Stimulated activated naive CD8-positive, alpha-beta T cell treated with anti-CD3 and anti-CD28 coated beads, Interleukin-15, amount 100 ng/mL, for 72 hours (primary cell): ENCODE data around the gene UQCC2.

Experiments
- ATAC-seq: fragments of 150-1000 bp; cut with Tn5 transposase; 2 replicates; pipeline ENCODE4 v1.10.0; 2021; ENCODE audit warnings: mild to moderate bottlenecking, moderate library complexity
- DNase-seq, 2 donors: peaks; one replicate each; pipeline ENCODE4 v3.0.0; 2021 to 2022
- H3K27ac Mint-ChIP-seq, 2 donors: one replicate each; pipeline ENCODE4 v1.8.0; 2022; ENCODE audit warnings: mild to moderate bottlenecking in 2 of 2, mixed read lengths in 2 of 2, moderate library complexity in 2 of 2
- H3K27me3 Mint-ChIP-seq: one replicate; pipeline ENCODE4 v1.8.0; 2022; ENCODE audit warnings: mixed read lengths
- H3K4me1 Mint-ChIP-seq: one replicate; pipeline ENCODE4 v1.8.0; 2022; ENCODE audit warnings: mild to moderate bottlenecking, mixed read lengths
- H3K4me3 Mint-ChIP-seq, 2 donors: one replicate each; pipeline ENCODE4 v1.8.0; 2022; ENCODE audit warnings: mild to moderate bottlenecking in 2 of 2, mixed read lengths in 2 of 2, moderate library complexity in 1 of 2
- H3K9me3 Mint-ChIP-seq, 2 donors: one replicate each; pipeline ENCODE4 v1.8.0; 2022; ENCODE audit warnings: mixed read lengths in 2 of 2

UQCC2 gene

GRCh38 chr6:33707771-33708170 is 3.7 kb downstream of the UQCC2 start:
- Mint-ChIP-seq H3K4me3 (no peak overlapping the region), H3K27ac (no peak overlapping the region), H3K9me3 (no peaks in the 10 kb centered on the region), H3K27me3 (no peaks in the 10 kb centered on the region), H3K4me1 (peaks cover 49% of the 10 kb centered on the region)
- ATAC-seq (no peak), DNase-seq (no peak)

- ATAC-seq = no peak
Measured at GRCh38 chr6:33705955-33706725, 5.4 kb downstream of the UQCC2 start.

GRCh38 chr6:33705268-33705885 is 6.1 kb downstream of the UQCC2 start:
- Mint-ChIP-seq H3K27me3 (no peaks in the 10 kb centered on the region), H3K4me3 (no peak overlapping the region), H3K9me3 (no peaks in the 10 kb centered on the region), H3K4me1 (peaks cover 42% of the 10 kb centered on the region), H3K27ac (no peak overlapping the region)
- DNase-seq (no peak), ATAC-seq (no peak)

More at GRCh38 chr6:33705955-33706725, 5.4 kb downstream of the UQCC2 start:
- H3K27me3 Mint-ChIP-seq = no peaks in the 10 kb centered on the region
- no peak overlapping the region for H3K4me3 Mint-ChIP-seq
- no peak overlapping the region for H3K27ac Mint-ChIP-seq
- no peaks in the 10 kb centered on the region for H3K9me3 Mint-ChIP-seq
- H3K4me1 Mint-ChIP-seq = peaks cover 41% of the 10 kb centered on the region
- DNase-seq = no peak

- peak overlapping the region in 1 of 2 donors; percentile 32 for H3K27ac Mint-ChIP-seq
- H3K4me1 Mint-ChIP-seq = peaks cover 38% of the 10 kb centered on the region
- ATAC-seq = no peak
- H3K4me3 Mint-ChIP-seq = no peak overlapping the region
- H3K9me3 Mint-ChIP-seq = no peaks in the 10 kb centered on the region
- no peak for DNase-seq
- H3K27me3 Mint-ChIP-seq = no peaks in the 10 kb centered on the region
Measured at GRCh38 chr6:33704215-33705066, 7.1 kb downstream of the UQCC2 start.

- Mint-ChIP-seq H3K27me3 (no peaks in the 10 kb centered on the region), H3K27ac (peak overlapping the region in 1 of 2 donors; percentile 21), H3K9me3 (no peaks in the 10 kb centered on the region), H3K4me3 (no peak overlapping the region), H3K4me1 (peaks cover 28% of the 10 kb centered on the region)
- peak; percentile 83 for ATAC-seq
- DNase-seq = peak in 1 of 2 donors; percentile 46
Measured at GRCh38 chr6:33702345-33702977, 9.0 kb downstream of the UQCC2 start.

- peak; percentile 86 for ATAC-seq
- H3K4me1 Mint-ChIP-seq = peaks cover 42% of the 10 kb centered on the region
- H3K27ac Mint-ChIP-seq = no peak overlapping the region
- DNase-seq = peak; percentile 58 to 77
- no peaks in the 10 kb centered on the region for H3K9me3 Mint-ChIP-seq
- no peaks in the 10 kb centered on the region for H3K27me3 Mint-ChIP-seq
- no peak overlapping the region for H3K4me3 Mint-ChIP-seq
Measured at GRCh38 chr6:33700391-33701050, 11.0 kb downstream of the UQCC2 start.

- ATAC-seq (peak; percentile 35), DNase-seq (no peak)
- Mint-ChIP-seq H3K27me3 (no peaks in the 10 kb centered on the region), H3K9me3 (no peaks in the 10 kb centered on the region), H3K27ac (no peak overlapping the region), H3K4me1 (peaks cover 50% of the 10 kb centered on the region), H3K4me3 (no peak overlapping the region)
Measured at GRCh38 chr6:33699739-33700138, 11.8 kb downstream of the UQCC2 start.

GRCh38 chr6:33699131-33699530 is 12.4 kb downstream of the UQCC2 start:
- no peaks in the 10 kb centered on the region for H3K9me3 Mint-ChIP-seq
- H3K27ac Mint-ChIP-seq = no peak overlapping the region
- no peaks in the 10 kb centered on the region for H3K27me3 Mint-ChIP-seq
- DNase-seq = no peak
- ATAC-seq = no peak
- peaks cover 56% of the 10 kb centered on the region for H3K4me1 Mint-ChIP-seq
- no peak overlapping the region for H3K4me3 Mint-ChIP-seq

GRCh38 chr6:33698494-33698893 is 13.0 kb downstream of the UQCC2 start:
- ATAC-seq (no peak), DNase-seq (no peak)
- Mint-ChIP-seq H3K4me3 (no peak overlapping the region), H3K4me1 (peaks cover 62% of the 10 kb centered on the region), H3K9me3 (no peaks in the 10 kb centered on the region), H3K27me3 (no peaks in the 10 kb centered on the region), H3K27ac (no peak overlapping the region)

GRCh38 chr6:33697845-33698244 is 13.7 kb downstream of the UQCC2 start:
- Mint-ChIP-seq H3K4me3 (no peak overlapping the region), H3K4me1 (peaks cover 69% of the 10 kb centered on the region), H3K27me3 (no peaks in the 10 kb centered on the region), H3K27ac (peak overlapping the region in 1 of 2 donors; percentile 88), H3K9me3 (no peaks in the 10 kb centered on the region)
- DNase-seq = no peak
- ATAC-seq = no peak

GRCh38 chr6:33696548-33697518 is 14.7 kb downstream of the UQCC2 start:
- H3K4me1 Mint-ChIP-seq = peaks cover 79% of the 10 kb centered on the region
- no peak for ATAC-seq
- H3K9me3 Mint-ChIP-seq = no peaks in the 10 kb centered on the region
- peak overlapping the region; percentile 91 to 93 for H3K27ac Mint-ChIP-seq
- DNase-seq = no peak
- H3K27me3 Mint-ChIP-seq = no peaks in the 10 kb centered on the region
- peak overlapping the region; percentile 51 to 57 for H3K4me3 Mint-ChIP-seq

- no peak for ATAC-seq
- Mint-ChIP-seq H3K9me3 (no peaks in the 10 kb centered on the region), H3K4me1 (peaks cover 82% of the 10 kb centered on the region), H3K4me3 (peak overlapping the region; percentile 15 to 57), H3K27ac (peak overlapping the region; percentile 91 to 93), H3K27me3 (no peaks in the 10 kb centered on the region)
- DNase-seq = no peak
Measured at GRCh38 chr6:33696076-33696475, 15.4 kb downstream of the UQCC2 start.

- Mint-ChIP-seq H3K4me1 (peaks cover 82% of the 10 kb centered on the region), H3K27ac (peak overlapping the region; percentile 95 to 96), H3K4me3 (no peak overlapping the region), H3K9me3 (no peaks in the 10 kb centered on the region), H3K27me3 (no peaks in the 10 kb centered on the region)
- no peak for DNase-seq
- no peak for ATAC-seq
Measured at GRCh38 chr6:33695451-33695887, 16.0 kb downstream of the UQCC2 start.

- ATAC-seq = no peak
- no peak for DNase-seq
- Mint-ChIP-seq H3K27ac (peak overlapping the region; percentile 95 to 96), H3K27me3 (no peaks in the 10 kb centered on the region), H3K4me1 (peaks cover 77% of the 10 kb centered on the region), H3K4me3 (peak overlapping the region; percentile 65 to 72), H3K9me3 (no peaks in the 10 kb centered on the region)
Measured at GRCh38 chr6:33694977-33695376, 16.5 kb downstream of the UQCC2 start.
